Activated T-cell treated with anti-CD3 and anti-CD28 coated beads, Interleukin-2, amount 50 U/mL, for 1 hour (primary cell): Measurements from ENCODE around the gene MISP3.

Experiments
- DNase-seq: peaks from one replicate; pipeline ENCODE4 v3.0.0-alpha.2; 2020

The MISP3 gene

DNA sequence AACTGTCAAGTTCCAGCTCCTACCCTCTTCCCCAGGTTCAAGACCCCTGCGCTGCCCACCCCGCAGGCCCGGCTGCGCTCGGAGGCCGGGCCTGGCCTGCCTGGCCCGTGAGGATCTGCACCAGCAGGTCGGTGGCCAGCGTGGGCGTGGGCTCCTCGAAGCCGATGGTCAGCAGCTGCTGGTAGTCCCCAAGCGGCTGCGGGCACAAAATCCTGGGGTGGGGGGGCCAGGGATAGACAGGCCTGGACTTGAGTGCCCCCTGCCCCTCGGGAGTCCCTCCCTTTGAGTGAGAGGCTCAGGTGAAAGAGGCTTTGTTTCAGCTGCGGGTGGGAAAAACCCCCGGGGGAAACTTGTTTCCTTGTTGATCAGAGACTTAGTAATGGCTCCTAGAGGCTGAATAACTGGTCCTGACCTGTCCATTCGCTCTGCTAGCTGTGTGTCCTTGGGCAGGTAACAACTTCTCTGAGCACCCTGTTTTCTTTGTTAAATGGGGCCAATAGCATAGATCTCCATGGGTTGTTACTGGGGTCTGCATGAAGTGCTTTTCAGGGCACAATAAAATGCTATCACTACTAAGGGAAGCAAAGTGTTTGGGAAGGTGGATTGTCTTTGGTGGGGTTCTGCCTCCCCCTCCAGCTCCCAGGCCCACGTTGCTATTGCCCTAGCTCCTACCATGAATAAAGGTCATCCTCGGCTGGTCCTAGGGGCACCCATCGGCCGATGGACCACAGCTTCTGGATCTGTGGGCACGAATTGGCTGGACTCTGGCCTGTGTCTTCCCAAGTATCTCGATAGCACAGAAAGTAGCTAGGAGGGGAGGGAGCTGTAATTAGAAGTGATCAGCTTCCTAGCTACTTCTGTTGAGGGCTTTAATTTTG lies 9.4 kb downstream of the MISP3 start:
- no peak for DNase-seq

DNA sequence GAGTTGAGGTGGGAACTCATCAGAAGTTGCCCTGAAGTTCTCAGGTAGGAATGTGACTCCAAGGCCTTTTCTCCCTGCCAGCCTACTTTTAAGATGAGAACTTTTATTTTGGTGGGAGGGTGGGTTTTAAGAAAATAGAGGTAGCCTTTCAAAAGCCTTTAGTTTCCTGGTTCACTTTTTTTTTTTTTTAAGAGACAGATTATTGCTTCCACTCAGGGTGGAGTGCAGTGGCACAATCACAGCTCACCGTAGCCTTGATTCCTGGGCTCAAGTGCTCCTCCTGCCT lies 10.0 kb downstream of the MISP3 start:
- DNase-seq = no peak

DNA sequence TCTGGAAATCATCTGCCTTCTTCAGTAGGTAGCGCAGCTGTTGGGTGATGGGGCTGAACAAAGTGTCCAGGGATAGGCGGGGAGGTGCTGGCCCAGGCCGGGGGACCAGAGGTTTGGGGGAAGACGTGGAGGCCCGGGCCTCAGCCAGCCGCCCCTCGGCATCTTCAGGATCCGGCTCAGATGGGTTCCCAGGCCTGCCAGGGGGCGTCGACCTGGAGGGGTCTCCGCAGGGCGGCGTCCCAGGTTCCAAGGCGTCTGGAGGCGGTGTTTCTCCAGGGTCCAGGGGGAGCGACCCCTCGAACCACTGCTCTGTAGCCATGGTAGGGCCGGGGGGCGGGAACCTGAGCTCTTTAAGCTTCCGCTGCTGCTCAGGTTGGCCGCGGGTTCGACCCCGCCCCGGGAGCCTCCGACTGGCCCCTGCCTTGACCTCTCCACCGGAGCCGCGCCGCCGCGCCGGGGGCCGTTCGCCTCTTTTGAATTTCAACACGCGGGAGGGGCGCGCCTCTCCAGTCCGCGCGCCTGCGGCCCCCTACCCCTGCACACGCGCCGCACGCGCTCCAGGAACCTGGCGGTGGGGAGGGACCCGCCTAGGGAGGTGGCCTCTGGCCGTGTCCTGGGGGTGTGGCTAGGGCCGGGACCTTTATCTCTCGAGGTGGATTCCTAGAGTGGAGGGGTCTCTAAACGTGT lies 12.9 kb downstream of the MISP3 start, which contains the start of gene C19orf67:
Gene C19orf67, minus strand, starts transcription at position 475 of the 687 bp plus-strand sequence. Its CDS starts 156 bp downstream, at position 319.
- DNase-seq = no peak

DNA sequence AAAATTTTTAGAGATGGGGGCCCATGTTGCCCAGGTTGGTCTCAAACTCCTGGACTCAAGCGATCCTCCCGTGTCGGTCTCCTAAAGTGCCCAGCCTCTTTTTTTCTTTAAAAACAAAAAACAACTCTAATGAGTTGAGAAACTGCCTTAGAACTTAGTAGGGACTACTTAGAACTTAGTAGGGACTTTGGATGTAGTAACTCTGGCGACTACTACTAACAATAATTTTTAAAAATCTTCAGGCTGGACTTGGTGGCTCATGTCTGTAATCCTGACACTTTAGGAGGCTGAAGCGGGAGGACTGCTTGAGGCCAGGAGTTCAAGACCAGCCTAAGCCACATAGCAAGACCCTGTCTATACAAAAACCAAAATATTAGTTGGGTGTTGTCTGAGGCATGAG lies 13.5 kb downstream of the MISP3 start:
- no peak for DNase-seq

DNA sequence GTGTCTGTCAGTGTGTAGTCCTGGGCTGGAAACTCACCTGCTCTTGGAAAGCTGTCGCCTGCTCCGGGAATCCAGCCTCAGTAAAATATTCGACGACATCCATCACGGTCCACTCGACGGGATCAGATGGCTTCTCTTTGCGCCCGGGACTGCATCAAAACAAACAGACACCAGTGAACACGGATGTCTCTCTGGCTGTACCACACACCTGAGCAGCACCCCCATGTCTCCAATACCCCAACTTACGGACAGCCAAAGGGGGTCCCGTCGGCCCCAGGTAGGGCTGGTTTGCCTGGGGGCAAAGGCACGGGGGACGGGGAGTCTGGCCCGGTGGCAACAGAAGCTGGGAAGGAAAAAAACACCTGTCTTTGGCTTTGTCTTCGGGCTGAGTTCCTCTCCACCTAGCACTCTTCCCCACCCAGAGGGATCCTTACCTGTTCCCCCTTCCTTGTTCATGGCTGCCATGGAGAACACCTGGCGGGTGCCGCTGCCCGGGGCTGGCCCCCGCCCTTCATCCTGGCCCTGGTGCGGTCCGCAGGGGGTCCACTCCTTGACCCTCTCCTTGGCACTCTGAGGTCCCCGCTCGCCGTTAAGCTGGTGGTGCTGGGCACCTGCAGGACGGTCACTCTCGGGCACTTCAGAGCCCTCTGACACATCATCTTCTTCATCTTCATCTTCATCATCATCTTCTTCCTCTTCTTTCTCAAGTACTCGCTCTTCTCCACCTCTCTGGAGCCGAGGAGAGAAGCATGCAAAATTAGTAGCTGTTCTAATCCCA lies 16.2 kb downstream of the MISP3 start:
- no peak for DNase-seq

DNA sequence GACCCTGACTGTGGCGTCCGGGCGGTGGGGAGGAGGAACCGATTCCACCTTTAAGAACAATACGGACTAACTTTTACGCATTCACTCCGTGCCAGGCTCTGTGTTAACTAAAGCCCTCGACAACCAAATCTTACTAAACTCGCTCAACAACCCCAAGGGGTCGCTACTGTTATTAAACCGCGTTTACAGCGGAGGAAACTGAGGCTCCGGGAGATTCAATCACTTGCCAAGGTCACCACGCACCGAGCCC lies 16.8 kb downstream of the MISP3 start:
- no peak for DNase-seq

DNA sequence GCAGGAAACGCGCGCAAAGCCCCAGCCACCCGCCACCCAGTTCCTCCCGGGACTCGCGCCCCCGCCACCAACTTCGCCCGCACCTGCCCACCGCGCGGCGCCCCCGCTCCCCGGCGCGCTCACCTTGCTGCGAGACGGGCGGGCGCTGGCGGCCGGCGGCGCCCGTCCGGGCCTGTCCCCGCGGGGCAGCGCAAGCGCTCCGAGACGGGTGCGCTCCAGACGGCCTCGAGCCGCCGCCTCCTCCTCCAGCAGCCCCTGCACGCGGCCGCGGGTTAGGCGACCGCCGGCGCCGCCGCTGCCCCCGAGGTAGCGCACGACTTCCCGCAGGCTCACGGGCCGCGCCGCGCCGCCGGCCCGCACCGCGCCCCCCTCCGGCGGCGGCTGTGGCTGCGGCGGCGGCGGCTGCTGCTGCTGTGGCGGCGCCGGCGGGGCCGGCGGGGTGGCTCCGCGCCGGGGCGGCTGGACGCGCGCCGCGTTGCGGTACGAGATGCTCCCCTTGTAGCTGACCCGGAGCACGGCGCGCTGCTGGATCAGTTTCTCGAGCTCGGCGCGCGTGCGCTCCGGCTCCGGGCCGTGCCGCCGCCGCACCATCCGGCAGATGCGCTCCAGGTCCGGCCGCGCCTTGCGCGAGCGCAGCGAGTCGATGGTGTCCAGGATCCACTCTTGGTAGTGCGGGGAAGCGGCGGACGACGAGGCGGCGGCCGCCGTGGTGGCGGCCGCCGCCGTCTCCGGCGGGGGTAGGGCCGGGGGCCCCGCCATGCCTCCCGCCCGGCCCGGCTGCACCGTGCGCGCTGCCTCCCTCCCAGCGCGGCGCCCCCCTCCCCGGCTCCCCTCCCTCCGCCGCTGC lies 17.3 kb downstream of the MISP3 start:
- DNase-seq = peak; percentile 71

DNA sequence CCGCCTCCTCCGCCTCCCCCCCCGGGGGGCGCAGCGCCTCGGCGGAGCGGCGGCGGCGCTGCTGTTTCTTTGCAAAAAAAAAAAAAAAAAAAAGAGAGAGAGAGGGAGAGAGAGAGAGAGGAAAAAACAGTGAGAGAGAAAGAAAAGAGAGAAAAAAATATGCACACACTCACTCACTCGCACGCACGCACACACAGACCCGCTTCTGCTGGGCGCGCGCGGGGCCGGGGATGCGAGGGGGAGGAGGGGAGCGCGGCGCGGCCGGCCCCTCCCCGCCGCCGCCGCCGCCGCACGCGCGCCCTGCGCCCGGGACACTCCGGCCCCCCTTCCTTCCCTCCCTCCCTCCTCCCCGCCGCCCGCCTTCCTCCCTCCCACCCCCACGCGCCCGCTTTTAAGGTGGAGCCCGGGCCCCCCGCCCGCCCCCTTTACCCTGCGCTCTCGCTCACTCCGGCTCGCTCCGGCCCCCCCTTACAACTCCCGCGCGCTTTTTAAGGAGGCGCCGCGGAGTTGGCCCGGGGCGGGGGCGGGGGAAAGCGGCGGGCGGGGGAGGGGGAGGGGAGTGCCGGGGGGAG lies 18.0 kb downstream of the MISP3 start, which contains the start of gene SAMD1:
Gene SAMD1, minus strand, starts transcription at position 243 of the 572 bp plus-strand sequence.
- DNase-seq = peak; percentile 82

DNA sequence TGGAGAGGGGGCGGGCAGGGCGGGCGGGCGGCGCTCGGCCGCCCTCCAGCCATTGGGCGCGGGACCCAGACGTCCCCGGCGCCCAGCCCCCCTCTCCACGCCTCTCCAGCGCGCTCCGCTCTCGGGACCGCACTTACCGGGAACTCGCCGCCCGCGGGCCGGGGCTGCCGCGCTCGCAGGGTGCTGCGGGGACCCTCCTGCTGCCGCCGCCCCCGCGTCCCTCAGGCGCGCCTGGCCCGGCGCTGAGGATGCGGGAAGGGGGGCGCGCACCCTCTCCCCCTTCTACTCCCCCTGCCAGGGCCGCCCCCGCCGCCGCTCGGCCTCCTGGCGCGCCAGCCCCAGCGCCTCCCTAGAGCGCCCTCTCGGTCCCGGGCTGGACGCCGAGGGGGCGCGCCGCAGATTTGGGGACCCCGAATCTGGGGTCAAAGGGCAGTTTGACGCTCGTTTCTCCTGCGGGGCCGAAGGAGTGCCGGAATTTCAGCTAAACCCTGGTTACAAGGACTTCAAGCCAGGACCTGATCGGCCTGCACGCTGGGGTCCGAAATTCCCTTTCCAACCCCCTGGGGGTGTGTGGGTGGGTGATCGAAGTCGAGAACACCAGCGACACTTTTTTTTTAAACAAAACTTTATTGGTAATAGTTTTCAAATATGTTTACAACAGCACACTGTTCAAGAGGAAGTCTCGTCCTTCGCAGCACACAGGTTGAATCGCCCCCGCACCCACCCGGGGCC lies 18.7 kb downstream of the MISP3 start:
- DNase-seq = peak; percentile 78

DNA sequence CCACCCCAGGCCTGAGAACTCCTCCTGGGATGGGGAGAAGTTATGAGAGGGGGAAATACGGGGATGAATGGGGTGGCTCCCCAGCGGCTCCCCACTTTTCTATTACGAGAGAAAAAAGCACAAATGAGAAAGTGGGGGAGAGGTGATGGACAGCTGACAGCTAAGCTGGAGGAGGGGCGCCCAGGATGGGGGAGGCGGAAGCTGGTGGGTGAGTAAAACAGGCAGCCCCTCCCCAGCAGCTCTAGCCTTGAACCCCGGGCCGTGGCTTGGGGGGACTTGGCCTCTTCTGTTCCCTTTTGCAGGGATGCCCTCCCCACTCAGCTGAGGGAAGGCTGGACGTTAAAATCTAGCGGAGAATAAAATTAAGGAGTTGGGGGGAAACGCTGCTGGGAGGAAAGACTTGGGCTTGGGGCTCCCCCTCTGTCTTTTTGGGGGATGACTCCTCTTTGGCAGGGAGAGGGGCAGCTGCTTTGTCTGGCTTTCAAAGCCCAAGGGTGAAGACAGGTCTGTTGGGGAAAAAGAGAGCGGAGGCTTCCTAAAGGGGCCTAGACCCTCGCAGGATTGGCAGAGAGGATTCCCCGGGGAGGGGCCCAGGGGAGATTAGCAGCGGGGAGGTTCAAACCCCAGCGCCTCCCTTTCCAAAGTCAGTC lies 19.4 kb downstream of the MISP3 start:
- DNase-seq = no peak

DNA sequence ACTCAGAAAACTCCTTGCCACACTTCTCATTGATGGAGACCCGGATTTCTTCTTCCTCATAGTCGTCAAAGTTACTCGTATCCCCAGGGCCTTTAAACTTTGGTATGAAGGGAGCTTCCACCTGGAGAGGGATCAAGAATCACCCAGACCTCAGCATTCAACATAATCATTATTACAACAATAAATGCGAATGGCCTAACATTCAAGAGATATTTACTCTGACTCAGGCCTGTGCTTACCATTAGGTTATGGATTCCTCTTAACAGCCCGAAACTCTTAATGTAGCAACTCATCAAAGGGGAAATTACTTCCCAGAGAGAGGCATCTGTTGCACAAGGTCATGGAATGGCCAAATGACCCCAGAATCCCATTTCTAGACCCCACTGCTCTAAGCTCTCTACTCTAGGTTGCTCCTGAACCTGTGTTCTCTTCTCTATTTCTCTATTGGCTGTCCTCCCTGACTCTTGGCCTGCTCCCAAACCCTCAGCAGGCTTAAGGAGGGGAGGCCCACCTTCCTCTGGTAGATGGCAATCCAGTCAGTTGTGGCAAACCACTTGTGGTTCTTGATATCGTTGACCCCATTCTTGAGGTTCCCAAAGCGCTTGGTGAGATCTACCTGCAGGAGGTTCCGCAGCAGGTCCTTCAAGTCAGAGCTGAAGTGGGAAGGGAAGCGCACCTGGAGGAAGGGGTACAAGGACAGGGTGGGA lies 20.7 kb downstream of the MISP3 start:
- no peak for DNase-seq

DNA sequence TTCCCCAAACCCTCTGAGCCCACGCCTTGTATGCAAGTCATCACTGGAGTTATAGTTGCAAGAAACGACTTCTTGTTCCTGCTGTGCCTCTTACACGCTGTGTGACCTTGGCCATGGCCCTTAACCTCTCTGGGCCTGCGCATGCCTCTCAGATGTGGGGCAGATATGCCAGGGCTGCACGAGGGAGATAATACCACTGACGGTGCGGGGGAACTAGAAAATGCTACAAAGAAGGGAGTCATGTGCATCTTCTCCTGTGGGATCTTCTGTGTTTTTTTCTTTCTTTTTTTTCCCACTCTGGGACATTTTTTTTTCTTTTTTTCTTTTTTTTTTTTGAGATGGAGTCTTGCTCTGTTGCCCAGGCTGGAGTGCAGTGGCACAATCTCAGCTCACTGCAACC lies 22.3 kb downstream of the MISP3 start:
- no peak for DNase-seq

DNA sequence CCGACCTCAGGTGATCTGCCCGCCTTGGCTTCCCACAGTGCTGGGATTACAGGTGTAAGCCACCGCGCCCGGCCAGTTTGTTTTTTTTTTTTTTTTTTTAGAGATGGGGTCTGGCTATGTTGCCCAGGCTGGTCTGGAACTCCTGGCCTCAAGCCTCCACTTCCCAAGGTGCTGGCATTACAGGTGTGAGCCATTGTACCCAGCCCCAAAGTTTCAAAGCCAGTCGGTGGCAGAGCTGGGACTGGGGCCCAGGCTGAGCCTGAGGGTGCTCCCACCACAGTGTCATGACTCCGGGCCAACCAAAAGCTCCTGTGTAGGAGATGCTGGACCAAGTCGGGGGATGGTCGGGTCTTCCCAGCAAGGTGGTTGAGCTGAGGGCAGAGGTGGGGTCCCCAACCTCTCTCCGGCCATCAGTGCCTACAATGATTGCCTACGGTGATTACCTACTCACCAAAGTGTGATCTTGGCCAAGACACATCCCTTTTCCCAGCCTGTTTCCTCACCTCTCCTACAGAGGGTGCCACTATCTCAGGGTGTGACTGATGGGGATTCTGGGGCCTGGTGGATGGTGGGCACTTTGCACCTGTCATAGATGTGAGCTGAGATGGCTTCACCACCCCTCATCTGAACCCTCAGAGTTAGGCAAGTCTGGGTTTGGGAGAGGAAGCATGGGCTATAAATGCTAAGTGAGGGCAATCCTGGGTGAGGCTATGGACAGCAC lies 23.8 kb downstream of the MISP3 start:
- DNase-seq = no peak

DNA sequence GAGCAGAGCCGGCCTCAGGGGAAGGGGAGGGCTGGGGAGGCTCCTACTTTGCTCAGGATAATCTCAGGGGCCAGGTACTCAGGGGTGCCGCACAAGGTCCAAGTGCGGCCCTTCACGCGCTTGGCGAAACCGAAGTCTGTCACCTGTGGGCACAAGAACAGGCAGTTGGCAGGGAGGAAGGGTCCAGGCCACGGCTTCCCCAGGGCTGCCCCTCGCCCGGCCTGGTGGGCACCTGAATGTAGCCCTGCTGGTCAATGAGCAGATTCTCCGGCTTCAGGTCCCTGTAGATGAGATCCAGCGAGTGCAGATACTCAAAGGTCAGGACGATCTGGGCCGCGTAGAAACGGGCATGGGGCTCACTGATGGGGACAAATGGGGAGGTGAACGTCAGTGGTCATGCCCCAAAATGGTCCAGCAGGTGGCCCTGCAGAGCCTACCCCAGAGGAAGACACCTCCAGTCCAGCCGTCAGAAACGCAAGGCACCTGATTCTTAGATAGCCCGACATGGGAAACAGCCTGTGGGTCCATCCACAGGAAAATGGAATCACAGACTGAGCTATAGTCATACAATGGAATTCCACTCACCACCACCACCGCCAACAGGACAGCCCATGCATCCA lies 25.1 kb downstream of the MISP3 start:
- DNase-seq = no peak

DNA sequence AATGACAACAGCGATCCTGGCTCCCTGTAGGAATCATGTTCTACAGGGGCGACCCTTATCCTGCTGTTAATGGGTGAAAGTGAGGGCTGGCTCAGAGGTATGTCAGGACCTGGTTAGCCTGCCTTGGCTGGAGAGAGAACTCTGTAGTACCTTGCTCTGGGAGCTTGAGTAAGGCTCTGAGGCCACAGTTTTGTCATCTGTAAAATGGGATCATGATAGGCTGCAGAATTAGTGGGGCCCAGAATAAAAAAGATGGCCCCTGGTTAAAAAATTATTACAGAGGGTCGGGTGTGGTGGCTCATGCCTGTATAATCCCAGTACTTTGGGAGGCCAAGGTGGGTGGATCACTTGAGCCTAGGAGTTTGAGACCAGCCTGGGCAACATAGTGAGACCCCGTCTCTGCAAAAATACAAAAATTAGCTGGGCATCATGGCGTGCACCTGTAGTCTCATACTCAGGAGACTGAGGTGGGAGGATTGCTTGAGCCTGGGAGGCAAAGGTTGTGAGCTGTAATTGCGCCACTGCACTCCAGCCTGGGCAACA lies 28.5 kb downstream of the MISP3 start:
- no peak for DNase-seq

DNA sequence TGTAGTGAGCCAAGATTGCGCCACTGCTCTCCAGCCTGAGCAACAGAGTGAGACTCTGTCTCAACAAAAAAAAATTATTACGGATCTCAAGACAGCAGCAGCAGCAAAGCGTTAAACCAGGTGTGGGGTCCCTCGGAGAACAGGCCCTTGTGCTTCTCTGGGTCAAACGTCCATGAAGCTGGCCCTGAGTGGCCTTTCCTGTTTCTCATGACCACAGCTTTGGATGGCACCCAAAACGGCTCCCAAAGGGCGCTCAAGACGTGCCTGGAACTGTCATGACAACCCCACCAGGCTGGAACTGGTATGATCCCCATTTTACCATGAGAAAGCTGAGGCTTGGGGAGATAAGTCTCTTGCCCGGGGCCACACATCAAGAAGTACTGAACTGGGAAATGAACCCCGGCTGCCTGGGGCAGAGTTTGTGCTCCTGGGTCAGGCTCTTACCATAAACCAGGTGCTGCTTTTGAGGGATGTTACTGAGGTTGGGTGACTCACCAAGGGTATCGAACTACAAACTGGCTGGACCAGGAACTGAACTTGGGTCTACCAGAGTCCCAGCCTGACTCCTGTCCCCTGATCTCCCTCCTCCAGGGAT lies 29.6 kb downstream of the MISP3 start:
- DNase-seq = no peak

DNA sequence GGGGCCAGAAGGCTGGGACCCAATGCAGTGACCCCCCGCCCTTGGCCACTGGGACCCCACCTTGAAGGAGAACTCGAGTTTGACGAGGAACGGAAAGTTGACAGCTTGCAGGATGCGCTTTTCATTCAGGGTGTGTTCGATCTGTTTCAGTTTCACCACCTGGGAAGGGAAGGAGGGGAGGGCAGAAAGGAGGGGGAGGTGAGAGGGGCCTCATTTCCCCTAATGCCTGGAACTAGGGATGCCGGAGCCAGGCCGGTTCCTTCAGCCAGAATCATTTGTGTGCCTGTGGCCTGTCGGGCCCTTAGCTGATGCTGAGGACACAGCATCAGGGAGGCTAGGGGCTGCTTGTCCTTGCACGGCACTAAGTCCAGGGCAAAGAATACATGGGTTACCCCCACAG lies 30.2 kb downstream of the MISP3 start:
- DNase-seq = no peak

DNA sequence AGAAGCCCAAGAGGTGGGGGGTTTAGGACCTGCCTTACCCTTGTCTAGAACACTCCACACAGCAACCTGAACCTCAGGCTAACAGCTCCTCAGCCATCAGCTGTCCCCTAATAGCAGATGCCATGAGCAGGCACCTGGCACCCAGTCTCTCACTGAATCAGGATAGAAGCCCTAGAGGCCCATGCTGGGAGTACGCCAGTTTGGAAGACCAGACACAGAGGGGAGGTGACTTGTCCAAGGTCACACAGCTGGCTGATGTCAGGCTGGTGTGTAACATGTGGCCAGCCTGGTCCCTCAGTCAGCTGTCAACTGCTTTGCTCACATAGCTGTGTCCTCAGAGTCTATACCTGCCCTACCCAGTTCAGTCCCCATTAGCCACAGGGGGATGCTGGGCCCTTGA lies 30.7 kb downstream of the MISP3 start:
- DNase-seq = no peak

DNA sequence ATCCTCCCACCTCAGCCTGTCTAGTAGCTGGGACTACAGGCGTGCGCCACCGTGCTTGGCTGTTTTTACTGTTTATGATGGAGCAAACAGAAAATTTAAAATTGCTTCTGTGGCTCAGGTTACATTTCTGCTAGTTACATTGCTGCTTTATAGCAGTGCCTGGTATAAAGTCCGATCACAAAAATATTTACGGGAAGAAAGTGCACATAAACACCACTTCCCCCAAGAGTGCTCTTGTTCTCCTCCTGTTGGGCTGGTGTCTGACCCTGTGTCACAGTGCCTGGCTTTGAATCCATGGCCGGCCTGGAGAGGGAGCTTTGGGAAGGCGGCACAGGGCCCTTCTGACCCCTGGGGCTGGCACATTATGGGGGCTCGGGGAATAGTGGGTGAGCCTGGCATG lies 33.1 kb downstream of the MISP3 start:
- no peak for DNase-seq
